Measurements from ENCODE around the gene H3-3A.

- TF ChIP-seq CTCF (IDR thresholded peaks at IDR 0.05) (no peak), POLR2A (IDR thresholded peaks at IDR 0.05) (no peak)
Observed at GRCh38 chr1:226082959-226083301, 20.4 kb downstream of the H3-3A start.
